Superior temporal gyrus (tissue), 1 donor: ENCODE data around the gene TFIP11.

Experiments
- DNase-seq: peaks from one replicate; pipeline ENCODE4 v3.0.0-alpha.2; 2016; ENCODE audit errors: extremely low spot score

The TFIP11 gene

GRCh38 chr22:26512149-26512793 lies at the start of gene TFIP11:
TFIP11 (minus strand) TSS chr22:26512473; CDS start chr22:26510272, 2,201 bp downstream.
- peak; percentile 97 for DNase-seq

- DNase-seq, result no peak
Measured at GRCh38 chr22:26561756-26562417, 49.6 kb upstream of the TFIP11 start.

- DNase-seq, result no peak
Measured at GRCh38 chr22:26559961-26560575, 47.8 kb upstream of the TFIP11 start.

DNA sequence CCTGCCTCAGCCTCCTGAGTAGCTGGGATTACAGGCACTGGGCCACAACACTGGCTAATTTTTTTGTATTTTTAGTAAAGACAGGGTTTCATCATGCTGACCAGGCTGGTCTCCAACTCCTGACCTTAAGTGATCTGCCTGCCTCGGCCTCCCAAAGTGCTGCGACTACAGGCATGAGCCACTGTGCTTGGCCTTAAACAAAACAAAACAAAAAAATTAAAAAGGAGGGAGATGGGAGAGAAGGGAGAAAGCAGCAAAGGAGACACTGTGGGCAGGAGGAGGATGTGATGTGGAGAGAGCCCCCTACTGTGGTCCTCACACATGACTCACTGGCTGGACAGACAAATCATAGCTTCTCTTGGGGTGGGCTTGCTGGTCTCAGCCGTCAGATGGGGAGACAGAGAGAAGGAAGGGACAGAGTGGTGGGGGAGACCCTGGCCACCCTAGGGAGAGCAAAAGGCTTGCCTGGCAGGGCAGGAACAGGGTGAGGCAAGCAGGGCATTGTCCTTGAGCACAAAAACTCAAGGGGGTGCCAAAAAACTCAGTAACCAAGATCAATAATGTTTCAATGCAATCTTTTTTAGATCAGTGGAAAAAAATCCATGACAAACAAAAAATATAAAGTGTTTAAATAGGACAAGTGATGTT lies 46.1 kb upstream of the TFIP11 start:
- DNase-seq, result no peak

DNA sequence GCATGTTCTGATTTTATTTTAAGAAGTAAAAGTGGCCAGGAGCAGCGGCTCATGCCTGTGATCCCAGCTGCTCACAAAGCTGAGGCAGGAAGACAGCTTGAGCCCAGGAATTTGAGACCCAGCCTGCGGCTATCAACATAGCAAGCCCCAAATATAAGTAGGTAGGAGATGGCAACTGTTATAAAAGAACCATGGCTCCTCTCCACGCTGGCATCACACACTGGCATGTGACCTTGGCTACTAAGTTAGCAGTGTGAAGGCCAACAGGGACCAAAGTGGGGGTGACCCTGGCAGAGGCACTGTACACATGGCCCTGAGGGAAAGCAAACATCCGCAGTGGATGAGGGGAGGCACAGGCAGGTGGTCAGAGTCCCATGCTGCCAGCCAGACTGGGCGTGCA lies 44.6 kb upstream of the TFIP11 start:
- DNase-seq, result no peak

DNA sequence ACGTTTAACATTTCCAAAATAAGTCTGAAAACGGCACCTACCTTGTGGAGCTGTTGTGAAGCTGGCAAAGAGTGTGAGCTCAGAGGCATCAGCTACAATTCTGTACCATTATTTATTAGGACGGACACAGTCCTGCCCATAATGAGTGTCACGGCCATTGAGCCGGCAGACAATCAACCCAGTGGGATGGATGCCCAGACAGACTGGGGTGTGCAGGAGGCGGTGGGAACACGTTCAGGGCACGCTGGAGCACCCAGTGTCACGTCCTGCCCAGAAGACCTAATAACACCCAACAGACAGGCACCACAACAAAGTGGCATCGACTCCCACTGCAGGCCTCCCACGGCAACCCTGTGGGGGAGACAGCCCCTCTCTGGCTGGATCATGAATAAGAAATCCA lies 43.2 kb upstream of the TFIP11 start:
- no peak for DNase-seq

- DNase-seq, result no peak
Measured at GRCh38 chr22:26554956-26555355, 42.7 kb upstream of the TFIP11 start.

DNA sequence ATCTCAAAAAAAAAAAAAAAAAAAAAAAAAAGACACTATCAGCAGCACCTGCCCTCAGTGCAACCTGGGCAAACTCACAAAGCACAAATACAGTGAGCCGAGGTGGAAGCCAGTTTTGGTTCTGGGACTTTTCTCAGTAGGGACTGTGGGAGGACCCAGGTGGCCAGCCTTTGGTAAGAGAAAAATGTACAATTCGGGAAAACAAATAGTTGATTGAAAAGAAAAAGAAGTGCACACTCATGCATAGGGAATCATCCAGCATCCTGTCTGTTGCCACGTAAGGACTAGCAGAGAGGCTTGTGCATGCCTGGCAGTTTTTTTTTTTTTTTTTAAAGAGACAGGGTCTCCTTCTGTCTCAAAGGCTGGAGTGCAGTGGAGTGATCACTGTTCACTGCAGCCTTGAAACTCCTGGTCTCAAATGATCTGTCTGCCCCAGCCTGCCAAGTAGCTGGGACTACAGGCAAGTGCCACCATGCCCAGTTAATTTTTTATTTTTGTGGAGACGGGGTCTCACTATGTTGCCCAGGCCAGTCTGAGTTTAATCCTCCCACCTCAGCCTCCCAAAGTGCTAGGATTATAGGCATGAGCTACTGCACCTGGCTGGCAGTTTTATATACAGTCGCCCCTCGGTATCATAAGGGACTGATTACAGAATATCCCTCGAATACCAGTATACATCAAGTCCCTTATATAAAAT lies 40.9 kb upstream of the TFIP11 start:
- no peak for DNase-seq

- DNase-seq, result no peak
Measured at GRCh38 chr22:26552466-26552865, 40.2 kb upstream of the TFIP11 start.

DNA sequence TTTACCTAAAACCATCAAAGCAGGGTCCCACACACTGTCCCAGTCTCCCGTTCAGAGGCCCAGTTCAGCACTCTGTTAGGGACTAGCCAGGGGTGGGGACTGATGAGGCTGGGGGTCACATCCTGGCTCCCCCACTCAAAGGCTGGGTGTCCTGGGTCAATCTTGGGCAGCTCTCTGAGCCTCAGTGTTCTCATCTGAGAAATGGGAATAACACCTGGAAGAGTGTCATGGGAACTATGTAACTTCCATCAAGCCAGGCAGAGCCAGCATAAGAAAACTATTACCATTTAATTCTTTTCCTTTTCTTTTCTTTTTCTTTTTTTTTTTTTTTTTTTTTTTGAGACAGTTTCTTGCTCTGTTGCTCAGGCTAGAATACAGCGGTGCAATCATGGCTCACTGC lies 39.3 kb upstream of the TFIP11 start:
- no peak for DNase-seq

DNA sequence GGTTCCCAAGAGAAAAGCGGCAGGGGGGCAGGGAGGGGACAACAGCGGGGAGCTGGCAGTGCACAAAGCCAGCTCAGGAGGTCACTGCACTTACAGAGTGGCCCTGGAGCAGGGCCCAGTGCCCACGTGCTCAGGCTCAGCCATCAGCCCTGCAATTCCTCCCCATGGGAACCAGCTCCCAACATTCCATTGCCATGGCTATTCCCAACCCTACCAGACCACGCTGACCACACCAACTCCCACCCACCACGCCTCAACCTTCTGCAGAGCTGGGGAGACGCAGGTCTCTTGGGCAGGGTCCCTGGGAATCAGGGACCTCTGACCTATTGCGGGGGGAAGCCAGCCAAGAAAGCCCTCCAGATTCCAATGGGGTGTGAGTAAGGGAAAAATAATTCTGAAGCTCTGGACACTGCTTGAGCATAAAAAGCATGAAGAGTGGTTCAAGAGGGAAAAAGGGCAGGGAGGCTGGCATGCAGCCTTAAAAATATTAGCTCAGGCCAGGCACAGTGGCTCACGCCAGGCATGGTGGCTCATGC lies 38.3 kb upstream of the TFIP11 start:
- no peak for DNase-seq

GRCh38 chr22:26549902-26550497 lies 37.7 kb upstream of the TFIP11 start:
- DNase-seq, result no peak

DNA sequence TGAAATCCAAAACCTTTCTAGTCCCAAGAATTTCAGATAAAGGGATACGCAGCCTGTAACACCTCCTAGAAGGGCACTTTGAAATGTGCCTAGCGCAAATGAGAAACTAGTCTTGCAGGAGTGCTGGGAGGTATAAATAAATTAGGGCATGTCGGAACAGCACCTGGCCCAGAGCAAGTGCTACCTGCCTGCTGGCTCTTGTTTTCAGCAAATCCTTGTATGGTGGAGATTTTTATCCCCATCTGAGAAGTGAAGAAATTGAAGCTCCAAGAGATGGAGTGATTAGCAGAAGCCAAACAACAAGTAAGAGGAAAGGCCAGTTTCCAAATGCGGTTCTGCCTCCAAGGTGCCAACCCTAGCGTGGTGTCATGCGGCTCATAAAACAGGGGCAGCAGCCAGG lies 36.7 kb upstream of the TFIP11 start:
- DNase-seq, result no peak

- no peak for DNase-seq
Measured at GRCh38 chr22:26548303-26548702, 36.0 kb upstream of the TFIP11 start.

DNA sequence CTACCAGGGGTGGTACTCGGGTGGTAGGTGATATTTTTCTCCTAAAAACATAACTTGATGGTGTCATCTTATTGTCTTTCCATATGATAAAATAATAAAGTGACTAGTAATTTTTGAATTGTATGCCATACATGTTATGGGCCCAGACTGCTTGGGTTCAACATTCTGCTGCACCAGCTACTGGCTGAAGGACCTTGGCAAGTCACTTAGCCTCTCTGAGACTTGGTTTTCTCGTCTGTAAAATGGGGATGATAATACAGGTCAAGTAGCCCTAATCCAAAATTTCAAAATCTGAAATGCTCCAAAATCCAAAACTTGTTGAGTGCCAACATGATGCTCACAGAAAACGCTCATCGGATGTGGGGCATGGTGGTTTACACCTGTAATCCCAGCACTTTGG lies 35.6 kb upstream of the TFIP11 start:
- DNase-seq, result no peak

DNA sequence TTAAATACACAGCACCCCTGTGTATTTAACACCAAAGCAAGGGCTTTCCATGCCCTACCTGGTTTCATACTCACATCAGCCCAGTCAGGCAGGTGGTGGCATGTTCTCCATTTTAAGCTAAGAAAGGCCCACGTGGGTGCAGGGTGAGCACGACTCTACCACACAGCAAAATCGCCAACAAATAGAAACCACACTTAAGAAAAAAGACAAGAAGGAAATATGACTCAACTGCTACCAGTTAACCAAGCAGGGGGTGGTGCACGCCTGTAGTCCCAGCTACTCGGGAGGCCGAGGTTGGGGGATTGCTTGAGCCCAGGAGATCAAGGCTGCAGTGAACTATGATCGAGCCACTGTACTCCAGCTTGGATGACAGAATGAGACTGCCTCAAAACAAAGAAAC lies 35.2 kb upstream of the TFIP11 start:
- DNase-seq, result no peak

DNA sequence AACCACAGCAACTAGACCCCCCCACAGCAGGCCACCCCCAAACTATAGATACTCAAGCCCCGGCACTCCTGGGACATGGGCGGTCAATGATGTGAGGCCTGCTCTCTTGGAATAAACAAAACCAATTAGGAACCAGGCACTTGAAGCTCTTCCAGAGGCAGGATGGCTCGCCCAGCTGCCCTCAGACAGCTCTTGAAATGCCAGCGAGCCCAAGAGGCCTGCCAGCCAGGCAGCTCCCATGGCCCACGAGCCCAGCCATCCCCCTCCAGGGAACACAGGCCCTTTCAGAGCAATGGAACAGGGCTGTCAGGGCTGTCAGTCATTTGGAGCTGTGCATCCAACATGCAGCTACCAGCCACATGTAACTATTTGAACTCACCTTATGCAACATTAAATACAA lies 34.0 kb upstream of the TFIP11 start:
- DNase-seq, result no peak

DNA sequence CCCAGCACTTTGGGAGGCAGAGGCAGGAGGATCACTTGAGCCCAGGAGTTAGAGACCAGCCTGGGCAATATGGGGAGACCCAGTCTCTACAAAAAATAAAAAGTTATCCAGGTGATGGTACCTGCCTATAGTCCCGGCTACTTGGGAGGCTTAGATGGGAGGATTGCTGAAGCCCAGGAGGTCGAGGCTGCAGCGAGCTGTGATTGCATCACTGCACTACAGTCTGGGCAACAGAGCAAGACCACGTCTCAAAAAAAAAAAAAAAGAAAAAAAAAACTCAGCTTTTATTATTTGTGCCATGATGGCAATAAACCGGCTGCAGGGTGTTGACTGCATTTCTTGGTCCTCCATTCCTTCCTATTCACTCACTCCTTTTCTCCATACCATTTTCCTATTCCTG lies 33.6 kb upstream of the TFIP11 start:
- DNase-seq, result no peak

DNA sequence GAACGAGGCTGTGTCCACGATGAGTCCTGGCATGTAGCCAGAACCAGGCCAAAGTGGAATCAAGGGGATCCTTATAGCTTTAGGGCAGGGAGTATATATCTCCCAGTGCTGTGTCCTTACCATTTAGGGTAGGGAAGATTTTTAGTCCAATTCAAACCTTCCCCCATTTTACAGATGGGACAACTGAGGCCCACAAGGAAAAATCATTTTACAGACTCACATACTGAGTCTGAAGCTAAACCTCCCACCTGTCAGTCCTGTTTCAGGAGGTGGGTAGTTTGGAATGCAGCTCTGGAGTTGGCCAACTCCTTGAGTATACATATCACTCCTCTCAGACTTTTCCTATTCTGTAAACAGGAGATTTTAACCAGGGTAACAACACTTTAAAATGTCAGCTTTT lies 33.1 kb upstream of the TFIP11 start:
- DNase-seq, result no peak

DNA sequence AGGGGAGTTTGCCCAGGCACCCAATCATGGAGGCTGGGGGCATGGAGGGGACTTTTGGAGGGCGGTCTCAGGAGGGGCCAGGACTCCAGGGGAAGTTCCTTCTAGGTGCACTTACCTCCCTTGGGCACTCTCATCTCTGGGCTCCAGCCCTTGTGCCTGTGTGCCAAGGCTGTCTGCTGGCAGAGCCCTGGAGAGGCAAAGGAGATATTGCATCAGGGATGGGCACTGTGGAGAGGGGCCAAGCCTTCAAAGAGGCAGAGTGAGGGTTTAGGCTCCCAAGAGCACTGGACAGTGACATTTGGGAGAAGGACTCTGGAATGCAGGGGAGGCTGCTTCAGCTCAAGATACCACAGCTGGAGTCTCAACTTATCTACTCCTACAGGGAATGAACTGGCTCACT lies 32.2 kb upstream of the TFIP11 start:
- DNase-seq, result no peak

- no peak for DNase-seq
Measured at GRCh38 chr22:26542831-26543230, 30.6 kb upstream of the TFIP11 start.
